Hepatocyte (in vitro differentiated cells): ENCODE data around the gene CTBP1. TPM values are rescaled to one million over a fixed set of nuclear protein-coding genes. Genes with fewer than 3 reads are reported as not detected.

Experiments used
- DNase-seq: peaks from one replicate; pipeline ENCODE4 v3.0.0-alpha.2; 2016; ENCODE audit warnings: low spot score
- H2AFZ ChIP-seq: fragments of 200-600 bp; sonication (generic); 2 replicates; pipeline ENCODE4 v1.6.0; 2016; ENCODE audit warnings: antibody characterized with exemption, mild to moderate bottlenecking
- H3K27ac ChIP-seq: fragments of 200-600 bp; sonication (generic); 2 replicates; pipeline ENCODE4 v1.5.1; 2016; ENCODE audit warnings: mild to moderate bottlenecking
- H3K27me3 ChIP-seq: fragments of 200-600 bp; sonication (generic); 2 replicates; pipeline ENCODE4 v1.6.1; 2016
- H3K36me3 ChIP-seq: fragments of 200-600 bp; sonication (generic); replicated peaks from 2 replicates; pipeline ENCODE4 v1.5.1; 2016; ENCODE audit warnings: low read depth; ENCODE audit not compliant: insufficient read depth
- H3K4me1 ChIP-seq: fragments of 200-600 bp; sonication (generic); 2 replicates; pipeline ENCODE4 v1.5.1; 2016; ENCODE audit warnings: mild to moderate bottlenecking, moderate library complexity; ENCODE audit not compliant: insufficient read depth
- H3K4me2 ChIP-seq: fragments of 200-600 bp; sonication (generic); 2 replicates; pipeline ENCODE4 v1.6.0; 2016
- H3K4me3 ChIP-seq: fragments of 200-600 bp; sonication (generic); 2 replicates; pipeline ENCODE4 v1.5.1; 2016; ENCODE audit warnings: mild to moderate bottlenecking
- H3K79me2 ChIP-seq: fragments of 200-600 bp; sonication (generic); 2 replicates; pipeline ENCODE4 v1.6.0; 2017; ENCODE audit warnings: mild to moderate bottlenecking
- H3K9me2 ChIP-seq: fragments of 200-600 bp; sonication (generic); replicated peaks from 2 replicates; pipeline ENCODE4 v1.6.0; 2017; ENCODE audit warnings: mild to moderate bottlenecking; ENCODE audit not compliant: insufficient read depth
- H3K9me3 ChIP-seq: fragments of 200-600 bp; sonication (generic); 2 replicates; pipeline ENCODE4 v1.5.1; 2016; ENCODE audit warnings: low read depth, mild to moderate bottlenecking
- H4K20me1 ChIP-seq: fragments of 200-600 bp; sonication (generic); 2 replicates; pipeline ENCODE4 v1.6.0; 2016; ENCODE audit warnings: mild to moderate bottlenecking; ENCODE audit not compliant: insufficient read depth, poor library complexity, severe bottlenecking
- CTCF ChIP-seq: fragments of 200-600 bp; sonication (generic); IDR thresholded peaks from 2 replicates; pipeline ENCODE4 v1.5.1; 2016; ENCODE audit warnings: antibody characterized with exemption, mild to moderate bottlenecking; ENCODE audit not compliant: poor library complexity
- EZH2 ChIP-seq: fragments of 200-600 bp; sonication (generic); IDR thresholded peaks from 2 replicates; pipeline ENCODE4 v1.6.1; 2016; ENCODE audit warnings: antibody characterized with exemption, mild to moderate bottlenecking, borderline replicate concordance
- EZH2phosphoT487 ChIP-seq: fragments of 200-600 bp; sonication (generic); IDR thresholded peaks from one replicate; pipeline ENCODE4 v1.6.1; 2018; ENCODE audit warnings: antibody characterized with exemption, mild to moderate bottlenecking, low read depth, moderate library complexity; ENCODE audit not compliant: unreplicated experiment, severe bottlenecking
- WGBS: methylation state at CpG from one replicate; pipeline ENCODE4 v1.1.6; 2016; ENCODE audit warnings: low lambda C conversion rate; ENCODE audit errors: missing lambda C conversion rate; 5-methylcytosine and 5-hydroxymethylcytosine counted together
- polyA plus RNA-seq: library from polyadenylated mRNA; unstranded; fragments of >200 nt; fragmentation: Nextera tagmentation; extraction: Ambion mirVana; gene quantifications from 2 replicates; pipeline ENCODE4 v1.2.1, GENCODE V29; 2016
- total RNA-seq: library from RNA; depleted of rRNA; stranded (reverse); fragments of >200 nt; gene quantifications from 2 replicates; pipeline ENCODE4 v1.2.3, GENCODE V29; 2014

Gene CTBP1
- total and polyA plus RNA-seq, 2 experiments from 2014 or later = 169 to 179 TPM

GRCh38 chr4:1277667-1278665 lies 29.0 kb upstream of the CTBP1 start:
- Histone ChIP-seq H4K20me1 (no peaks in the 10 kb centered on the region), H3K79me2 (no peaks in the 10 kb centered on the region), H3K27ac (no peak overlapping the region), H3K36me3 (no peaks in the 10 kb centered on the region), H3K4me2 (no peak overlapping the region), H2AFZ (no peak overlapping the region), H3K27me3 (no peaks in the 10 kb centered on the region), H3K9me2 (no peaks in the 10 kb centered on the region), H3K9me3 (no peaks in the 10 kb centered on the region), H3K4me1 (no peaks in the 10 kb centered on the region), H3K4me3 (no peak overlapping the region)
- TF ChIP-seq EZH2phosphoT487 (no peak), EZH2 (no peak), CTCF (no peak)
- 82% methylated on average over 15 of the region's 15 CpGs for WGBS
- DNase-seq = no peak

- no peak overlapping the region for H3K4me3 ChIP-seq
- WGBS = 87% methylated on average over 2 of the region's 2 CpGs
- no peak overlapping the region for H2AFZ ChIP-seq
- no peaks in the 10 kb centered on the region for H3K9me3 ChIP-seq
- no peaks in the 10 kb centered on the region for H3K27me3 ChIP-seq
- no peak overlapping the region for H3K27ac ChIP-seq
- DNase-seq = no peak
- no peaks in the 10 kb centered on the region for H4K20me1 ChIP-seq
- no peaks in the 10 kb centered on the region for H3K9me2 ChIP-seq
- H3K4me2 ChIP-seq = no peak overlapping the region
- H3K79me2 ChIP-seq = no peaks in the 10 kb centered on the region
- no peaks in the 10 kb centered on the region for H3K36me3 ChIP-seq
- H3K4me1 ChIP-seq = no peaks in the 10 kb centered on the region
- TF ChIP-seq CTCF = no peak
- TF ChIP-seq EZH2phosphoT487 = no peak
- no peak for TF ChIP-seq EZH2
Observed at GRCh38 chr4:1276984-1277383, 28.1 kb upstream of the CTBP1 start.

GRCh38 chr4:1274871-1275270 lies 25.9 kb upstream of the CTBP1 start:
- no peaks in the 10 kb centered on the region for H3K36me3 ChIP-seq
- 79% methylated on average over 9 of the region's 9 CpGs for WGBS
- no peaks in the 10 kb centered on the region for H3K9me3 ChIP-seq
- H3K27ac ChIP-seq = no peak overlapping the region
- H4K20me1 ChIP-seq = no peaks in the 10 kb centered on the region
- no peak for DNase-seq
- H3K4me3 ChIP-seq = no peak overlapping the region
- H3K79me2 ChIP-seq = no peaks in the 10 kb centered on the region
- TF ChIP-seq EZH2 (no peak), CTCF (no peak), EZH2phosphoT487 (no peak)
- H3K4me1 ChIP-seq = no peaks in the 10 kb centered on the region
- H3K4me2 ChIP-seq = no peak overlapping the region
- H3K27me3 ChIP-seq = no peaks in the 10 kb centered on the region
- no peak overlapping the region for H2AFZ ChIP-seq
- H3K9me2 ChIP-seq = no peaks in the 10 kb centered on the region
